NCI-H526 (cell line): ENCODE results near the gene S1PR4.
"Not testable (repeated sequence)": the region's sequence is repeated elsewhere in the genome, so short reads cannot be mapped to it uniquely, and the experiment has no call there.

ENCODE experiments used
- DNase-seq, 2 experiments: peaks; one replicate each; lab custom pipeline; 2025; lab: John Stamatoyannopoulos, UW

S1PR4 gene

DNA sequence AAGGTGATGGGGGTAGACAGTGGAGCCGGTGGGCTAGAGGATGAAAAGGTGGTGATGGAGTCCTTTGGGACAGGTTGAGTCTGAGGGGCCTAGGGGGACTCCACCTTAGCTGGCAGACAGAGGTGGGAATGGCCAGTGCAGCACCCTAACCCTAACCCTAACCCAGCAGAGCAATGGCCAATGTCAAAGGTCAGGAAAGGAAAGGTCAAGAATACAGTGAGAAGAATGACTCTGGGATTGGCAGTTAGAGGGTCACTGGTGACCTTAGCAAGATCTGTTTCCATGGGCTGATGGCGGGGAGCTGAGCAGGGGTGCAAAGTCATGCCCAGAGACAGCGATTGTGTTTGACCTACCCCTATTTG, 26.2 kb upstream of the S1PR4 start:
- no peak for DNase-seq

GRCh38 chr19:3153286-3154230, 25.0 kb upstream of the S1PR4 start:
- DNase-seq: no peak

- DNase-seq: not testable (repeated sequence)
These were observed 24.1 kb upstream of the S1PR4 start for GRCh38 chr19:3154447-3154846.

- peak; percentile 63 to 80 for DNase-seq
These were observed 23.4 kb upstream of the S1PR4 start for GRCh38 chr19:3154957-3155736.

- no peak for DNase-seq
These were observed 21.3 kb upstream of the S1PR4 start for GRCh38 chr19:3157096-3157845.

DNA sequence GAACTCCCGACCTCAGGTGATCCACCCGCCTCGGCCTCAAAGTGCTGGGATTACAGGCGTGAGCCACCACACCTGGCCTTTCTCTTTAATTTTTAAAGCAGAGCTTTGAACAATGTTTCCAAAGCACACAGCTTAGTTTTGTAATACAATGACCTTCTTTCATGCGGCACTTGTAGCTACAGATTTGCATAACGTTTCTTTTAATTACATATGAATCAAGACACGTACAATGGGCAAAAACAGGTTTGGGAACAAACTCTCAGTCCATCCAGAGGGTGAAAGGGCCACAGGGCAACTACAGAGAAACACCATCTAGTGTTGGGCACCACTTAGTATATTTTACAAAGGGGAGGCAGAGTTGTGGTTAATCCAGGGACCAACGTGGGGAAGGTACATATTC, 19.0 kb upstream of the S1PR4 start:
- DNase-seq: peak; percentile 88 to 90

DNA sequence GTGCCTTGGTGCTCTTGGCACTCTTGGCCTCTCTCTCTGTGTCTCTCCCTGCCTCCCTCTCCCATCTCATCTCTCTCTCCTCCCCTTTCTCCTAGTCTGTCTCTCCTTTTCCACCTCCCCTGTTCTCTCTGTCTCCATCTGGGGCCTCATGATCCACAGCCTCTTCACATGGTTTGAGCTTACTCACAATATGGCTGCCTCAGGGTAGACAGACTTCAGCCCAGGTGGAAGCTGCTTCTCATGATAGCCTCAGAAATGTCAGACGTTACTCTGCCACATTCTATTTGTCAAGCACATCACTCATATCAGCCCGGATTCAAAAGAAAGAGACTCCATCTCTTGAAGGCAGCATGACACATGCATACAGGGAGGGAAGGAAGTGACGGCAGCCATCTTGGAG, 18.4 kb upstream of the S1PR4 start:
- DNase-seq: no peak

DNA sequence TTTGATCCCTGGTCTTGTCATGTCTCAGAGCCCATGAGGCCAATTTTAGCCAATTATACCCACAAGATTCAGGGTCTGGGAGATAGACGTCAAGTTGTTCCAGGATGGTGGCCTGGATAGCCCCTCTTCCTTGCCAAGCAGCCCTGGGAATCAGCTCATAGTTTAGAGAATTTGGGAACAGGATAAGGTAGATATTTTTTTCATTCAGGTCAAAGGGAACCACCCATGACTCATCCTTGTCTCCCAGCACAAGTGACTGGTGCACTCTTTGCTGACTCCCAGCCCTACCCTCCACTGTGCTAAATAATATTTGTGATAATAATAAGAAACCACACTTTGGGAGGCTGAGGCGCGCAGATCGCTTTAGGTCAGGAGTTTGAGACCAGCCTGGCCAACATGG, 17.1 kb upstream of the S1PR4 start:
- DNase-seq: no peak

DNA sequence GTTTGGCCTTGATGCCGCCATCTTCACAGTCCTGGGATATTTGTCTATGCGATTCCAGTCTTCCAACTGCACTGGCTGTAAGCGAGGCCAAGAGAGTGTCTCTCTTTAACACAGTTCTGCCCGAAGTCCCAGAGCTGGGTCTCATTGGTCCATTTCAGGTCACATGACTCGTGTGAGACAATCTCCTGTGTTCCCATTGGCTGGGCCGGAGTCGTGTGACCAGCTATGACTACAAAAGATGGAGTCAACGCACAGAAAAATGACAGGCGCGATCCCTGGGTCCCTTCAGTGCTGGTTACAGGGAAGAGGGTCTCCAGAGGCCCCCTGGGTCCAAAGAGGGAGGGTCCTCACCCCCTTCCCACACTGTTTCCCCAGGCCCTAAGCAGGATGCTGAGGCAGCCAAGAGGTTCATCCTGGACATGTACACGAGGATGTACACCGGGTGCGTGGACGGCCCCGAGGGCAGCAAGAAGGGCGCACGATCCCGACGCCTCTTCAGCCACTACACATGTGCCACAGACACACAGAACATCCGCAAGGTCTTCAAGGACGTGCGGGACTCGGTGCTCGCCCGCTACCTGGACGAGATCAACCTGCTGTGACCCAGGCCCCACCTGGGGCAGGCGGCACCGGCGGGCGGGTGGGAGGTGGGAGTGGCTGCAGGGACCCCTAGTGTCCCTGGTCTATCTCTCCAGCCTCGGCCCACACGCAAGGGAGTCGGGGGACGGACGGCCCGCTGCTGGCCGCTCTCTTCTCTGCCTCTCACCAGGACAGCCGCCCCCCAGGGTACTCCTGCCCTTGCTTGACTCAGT, 15.9 kb upstream of the S1PR4 start:
- peak in 1 of 2 experiments; percentile 10 for DNase-seq

GRCh38 chr19:3163230-3163886, 15.2 kb upstream of the S1PR4 start:
- DNase-seq: peak; percentile 30 to 80

GRCh38 chr19:3163943-3164342, 14.6 kb upstream of the S1PR4 start:
- peak; percentile 15 to 52 for DNase-seq

GRCh38 chr19:3167533-3168272, 10.9 kb upstream of the S1PR4 start:
- no peak for DNase-seq

DNA sequence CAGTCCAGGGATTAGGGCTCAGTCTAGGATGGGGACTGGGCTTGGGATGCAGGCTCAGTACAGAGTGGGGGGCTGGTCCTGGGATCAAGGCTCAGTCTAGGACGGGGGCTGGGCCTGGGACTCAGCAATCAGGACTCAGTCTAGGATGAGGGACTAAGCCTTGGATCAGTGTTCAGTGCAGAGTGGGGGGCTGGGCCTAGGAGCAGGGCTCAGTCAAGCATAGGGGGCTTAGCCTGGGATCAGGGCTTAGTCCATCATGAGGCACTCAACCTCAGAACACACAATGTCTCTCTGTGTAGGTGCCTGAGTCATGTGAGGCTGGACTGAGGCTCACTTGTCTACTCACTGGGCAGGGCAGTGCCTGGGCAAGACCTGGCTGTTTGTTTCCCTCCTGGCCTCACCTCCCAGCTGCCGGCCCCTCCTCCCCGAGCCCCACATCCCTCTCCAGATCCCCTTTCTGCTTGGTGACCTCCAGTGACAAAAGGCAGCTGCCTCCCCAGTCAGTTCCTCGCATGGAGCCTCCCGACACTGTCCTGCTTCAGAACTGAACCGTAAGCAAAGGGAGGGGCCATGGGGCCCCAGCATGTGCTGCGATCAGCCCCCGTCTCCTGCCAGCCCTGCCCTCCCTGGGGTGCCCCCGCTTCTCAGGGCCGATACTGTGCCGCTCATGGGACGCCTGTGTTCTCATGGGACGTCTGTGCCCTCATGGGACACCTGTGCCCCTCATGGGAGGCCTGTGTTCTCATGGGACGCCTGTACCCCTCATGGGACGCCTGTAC, 6.5 kb upstream of the S1PR4 start:
- no peak for DNase-seq

GRCh38 chr19:3172673-3173000, 5.9 kb upstream of the S1PR4 start:
- DNase-seq: not testable (repeated sequence)

DNA sequence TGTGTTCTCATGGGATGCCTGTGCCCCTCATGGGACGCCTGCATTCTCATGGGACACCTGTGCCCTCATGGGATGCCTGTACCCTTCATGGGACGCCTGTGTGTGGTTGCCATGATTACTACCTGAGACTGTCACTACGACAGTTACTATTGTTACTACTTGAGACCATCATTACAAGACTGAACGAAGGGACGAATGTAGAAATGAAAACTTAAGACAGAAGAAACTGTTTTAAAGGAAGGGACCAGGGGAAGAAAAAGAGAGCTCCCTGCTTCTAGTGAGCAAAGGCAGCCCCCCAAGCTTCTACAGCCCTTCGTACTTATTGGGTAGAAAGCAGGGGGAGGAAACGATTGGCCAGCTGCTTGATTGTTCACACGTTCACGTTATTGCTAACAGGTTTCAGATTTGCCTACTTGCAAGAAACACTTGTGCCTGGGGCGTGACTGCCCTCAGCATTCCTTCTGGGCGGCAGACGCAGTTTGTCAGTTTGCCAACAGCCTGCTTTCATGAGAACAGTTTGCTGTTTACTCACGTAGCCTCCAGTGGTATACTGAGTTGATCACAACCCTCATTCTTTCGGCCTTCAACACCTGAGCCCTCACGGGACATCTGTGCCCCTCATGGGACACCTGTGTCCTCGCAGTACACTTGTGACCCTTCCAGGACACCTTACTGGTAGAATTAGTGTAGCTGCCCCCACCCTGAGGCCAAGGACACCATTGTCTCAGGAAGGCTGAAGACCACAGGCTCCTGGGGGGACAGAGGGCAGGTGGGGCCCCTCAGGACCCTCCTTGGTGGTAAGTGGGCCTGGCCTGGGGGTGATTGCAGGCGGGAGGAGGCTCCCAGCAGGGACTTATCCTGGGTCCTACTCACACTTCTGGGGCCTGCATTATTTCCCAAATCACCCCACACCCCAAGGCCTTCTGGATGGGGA, 2.5 kb upstream of the S1PR4 start:
- peak; percentile 15 to 26 for DNase-seq

GRCh38 chr19:3176715-3177501, 1.7 kb upstream of the S1PR4 start:
- peak in 1 of 2 experiments; percentile 7 for DNase-seq

GRCh38 chr19:3178973-3179738, 587 bp downstream of the S1PR4 start:
- no peak for DNase-seq
